Astrocyte (in vitro differentiated cells and primary cell): ENCODE results near the gene PHAX. TPM values are rescaled to one million over a fixed set of nuclear protein-coding genes. Genes with fewer than 3 reads are reported as not detected.

Experiments used
- DNase-seq: peaks from one replicate; pipeline ENCODE4 v3.0.0-alpha.2; 2010; ENCODE audit warnings: low read depth
- FAIRE-seq: peaks from 2 replicates; lab custom pipeline; 2011; peaks lifted over from hg19 to GRCh38; lab: Jason Lieb, UNC
- H2AFZ ChIP-seq: 2 replicates; pipeline ENCODE4 v1.6.0; 2012; ENCODE audit warnings: low read depth, low read length, inconsistent platforms
- H3K27ac ChIP-seq: 2 replicates; pipeline ENCODE4 v1.5.1; 2011; ENCODE audit warnings: low read depth, low read length, inconsistent platforms
- H3K27me3 ChIP-seq: 2 replicates; pipeline ENCODE4 v1.6.0; 2011; ENCODE audit warnings: low read length, inconsistent platforms; ENCODE audit not compliant: insufficient read depth
- H3K36me3 ChIP-seq: 2 replicates; pipeline ENCODE4 v1.5.1; 2011; ENCODE audit warnings: low read length, inconsistent platforms; ENCODE audit not compliant: insufficient read depth
- H3K4me1 ChIP-seq: 2 replicates; pipeline ENCODE4 v1.5.1; 2011; ENCODE audit warnings: low read length, inconsistent platforms; ENCODE audit not compliant: insufficient read depth
- H3K4me2 ChIP-seq: 2 replicates; pipeline ENCODE4 v1.6.0; 2012; ENCODE audit warnings: low read length, inconsistent platforms
- H3K4me3 ChIP-seq: 2 replicates; pipeline ENCODE4 v1.5.1; 2011; ENCODE audit warnings: low read depth, mild to moderate bottlenecking, low read length, inconsistent platforms; ENCODE audit not compliant: insufficient read depth
- H3K79me2 ChIP-seq: 2 replicates; pipeline ENCODE4 v1.6.0; 2012; ENCODE audit warnings: mild to moderate bottlenecking, low read length, inconsistent platforms; ENCODE audit not compliant: insufficient read depth
- H3K9ac ChIP-seq: 2 replicates; pipeline ENCODE4 v1.6.0; 2012; ENCODE audit warnings: mild to moderate bottlenecking, low read length, inconsistent platforms
- H3K9me3 ChIP-seq: 2 replicates; pipeline ENCODE4 v1.5.1; 2012; ENCODE audit warnings: low read depth, mild to moderate bottlenecking, low read length, inconsistent platforms; ENCODE audit not compliant: insufficient read depth
- H4K20me1 ChIP-seq: 2 replicates; pipeline ENCODE4 v1.6.0; 2012; ENCODE audit warnings: low read length, inconsistent platforms; ENCODE audit not compliant: insufficient read depth
- H3K27ac Mint-ChIP-seq: one replicate; pipeline ENCODE4 v1.8.0; 2021; ENCODE audit warnings: mild to moderate bottlenecking, mixed read lengths; ENCODE audit not compliant: unreplicated experiment
- H3K27me3 Mint-ChIP-seq: one replicate; pipeline ENCODE4 v1.8.0; 2021; ENCODE audit warnings: low read depth, mixed read lengths; ENCODE audit not compliant: unreplicated experiment
- H3K36me3 Mint-ChIP-seq: one replicate; pipeline ENCODE4 v1.8.0; 2021; ENCODE audit warnings: low read depth, mixed read lengths; ENCODE audit not compliant: unreplicated experiment
- H3K4me1 Mint-ChIP-seq: one replicate; pipeline ENCODE4 v1.8.0; 2021; ENCODE audit warnings: low read depth, mixed read lengths; ENCODE audit not compliant: unreplicated experiment
- H3K4me3 Mint-ChIP-seq: one replicate; pipeline ENCODE4 v1.8.0; 2021; ENCODE audit warnings: mild to moderate bottlenecking, moderate library complexity, mixed read lengths; ENCODE audit not compliant: unreplicated experiment
- H3K9me3 Mint-ChIP-seq: one replicate; pipeline ENCODE4 v1.8.0; 2021; ENCODE audit warnings: mild to moderate bottlenecking, mixed read lengths; ENCODE audit not compliant: unreplicated experiment
- EZH2 ChIP-seq: IDR thresholded peaks from 2 replicates; pipeline ENCODE4 v1.6.1; 2012; ENCODE audit warnings: mild to moderate bottlenecking, low read length, inconsistent platforms; ENCODE audit not compliant: insufficient read depth
- total RNA-seq: library from RNA; stranded (reverse); gene quantifications from 2 replicates; pipeline ENCODE4 v1.2.1, GENCODE V29; 2021
- TF ChIP-seq, protein P1 (sequence below): IDR thresholded peaks from 2 replicates; pipeline ENCODE4 v1.5.1; 2011; ENCODE audit warnings: low read depth, mild to moderate bottlenecking, inconsistent platforms, low read length, moderate library complexity; ENCODE audit not compliant: insufficient read depth

Gene PHAX
- total RNA-seq, 1 donor from 2014 or later, result 58.1 TPM

DNA sequence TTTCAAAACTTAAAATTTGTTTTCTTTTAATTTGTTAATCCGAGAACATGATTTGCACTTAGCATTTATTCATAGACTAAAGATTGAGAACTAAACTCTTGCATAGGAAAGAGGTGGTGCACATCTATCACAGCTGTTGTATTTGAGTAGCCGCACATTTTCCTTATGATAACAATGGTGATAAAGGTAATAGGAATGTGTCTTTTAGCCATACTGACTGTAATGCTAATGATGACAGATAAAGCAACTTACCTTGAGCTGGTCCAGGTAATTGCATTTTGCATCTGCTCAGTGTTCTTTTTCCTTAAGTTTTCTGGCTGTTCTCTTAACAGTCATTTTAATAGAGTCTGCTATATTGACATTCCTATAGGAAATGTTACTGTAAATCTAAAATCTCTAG, 19.0 kb downstream of the PHAX start:
- Histone ChIP-seq H3K9me3 (no peaks in the 10 kb centered on the region), H3K27me3 (no peaks in the 10 kb centered on the region), H4K20me1 (peaks cover 20% of the 10 kb centered on the region), H3K36me3 (peaks cover 15% of the 10 kb centered on the region), H2AFZ (no peak overlapping the region), H3K4me1 (peaks cover 11% of the 10 kb centered on the region), H3K79me2 (peaks cover 41% of the 10 kb centered on the region), H3K4me2 (no peak overlapping the region), H3K27ac (no peak overlapping the region), H3K4me3 (no peak overlapping the region), H3K9ac (no peak overlapping the region)
- DNase-seq (peak; percentile 12), FAIRE-seq (peak; percentile 32)
- H3K4me3 Mint-ChIP-seq, result no peak overlapping the region
- H3K9me3 Mint-ChIP-seq, result no peaks in the 10 kb centered on the region
- H3K36me3 Mint-ChIP-seq, result peaks cover 7% of the 10 kb centered on the region
- no peak for TF ChIP-seq EZH2
- TF ChIP-seq, protein P1, sequence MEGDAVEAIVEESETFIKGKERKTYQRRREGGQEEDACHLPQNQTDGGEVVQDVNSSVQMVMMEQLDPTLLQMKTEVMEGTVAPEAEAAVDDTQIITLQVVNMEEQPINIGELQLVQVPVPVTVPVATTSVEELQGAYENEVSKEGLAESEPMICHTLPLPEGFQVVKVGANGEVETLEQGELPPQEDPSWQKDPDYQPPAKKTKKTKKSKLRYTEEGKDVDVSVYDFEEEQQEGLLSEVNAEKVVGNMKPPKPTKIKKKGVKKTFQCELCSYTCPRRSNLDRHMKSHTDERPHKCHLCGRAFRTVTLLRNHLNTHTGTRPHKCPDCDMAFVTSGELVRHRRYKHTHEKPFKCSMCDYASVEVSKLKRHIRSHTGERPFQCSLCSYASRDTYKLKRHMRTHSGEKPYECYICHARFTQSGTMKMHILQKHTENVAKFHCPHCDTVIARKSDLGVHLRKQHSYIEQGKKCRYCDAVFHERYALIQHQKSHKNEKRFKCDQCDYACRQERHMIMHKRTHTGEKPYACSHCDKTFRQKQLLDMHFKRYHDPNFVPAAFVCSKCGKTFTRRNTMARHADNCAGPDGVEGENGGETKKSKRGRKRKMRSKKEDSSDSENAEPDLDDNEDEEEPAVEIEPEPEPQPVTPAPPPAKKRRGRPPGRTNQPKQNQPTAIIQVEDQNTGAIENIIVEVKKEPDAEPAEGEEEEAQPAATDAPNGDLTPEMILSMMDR, result no peak
- no peak overlapping the region for H3K27ac Mint-ChIP-seq
- peaks cover 13% of the 10 kb centered on the region for H3K4me1 Mint-ChIP-seq
- no peaks in the 10 kb centered on the region for H3K27me3 Mint-ChIP-seq

DNA sequence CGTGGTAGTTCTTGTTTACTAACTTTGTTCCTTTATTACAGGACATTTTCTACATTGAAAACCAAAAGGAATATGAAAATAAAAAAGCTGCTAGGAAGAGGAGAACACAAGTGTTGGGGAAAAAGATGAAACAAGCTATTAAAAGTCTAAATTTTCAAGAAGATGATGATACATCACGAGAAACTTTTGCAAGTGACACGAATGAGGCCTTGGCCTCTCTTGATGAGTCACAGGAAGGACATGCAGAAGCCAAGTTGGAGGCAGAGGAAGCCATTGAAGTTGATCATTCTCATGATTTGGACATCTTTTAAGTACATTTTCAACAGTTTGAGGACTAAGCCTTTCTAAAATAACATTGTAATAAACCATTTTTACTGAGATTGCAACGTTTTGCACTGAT, 23.8 kb downstream of the PHAX start:
- Mint-ChIP-seq H3K4me3 (peak overlapping the region; percentile 70), H3K4me1 (peaks cover 20% of the 10 kb centered on the region), H3K27me3 (no peaks in the 10 kb centered on the region), H3K36me3 (peaks cover 8% of the 10 kb centered on the region), H3K9me3 (no peaks in the 10 kb centered on the region), H3K27ac (peak overlapping the region; percentile 95)
- H3K27me3 ChIP-seq, result no peaks in the 10 kb centered on the region
- peaks cover 3% of the 10 kb centered on the region for H4K20me1 ChIP-seq
- H3K4me3 ChIP-seq, result peak overlapping the region; percentile 2
- TF ChIP-seq EZH2, result no peak
- TF ChIP-seq, protein P1, result no peak
- H3K27ac ChIP-seq, result peak overlapping the region; percentile 75
- H3K79me2 ChIP-seq, result peaks cover 3% of the 10 kb centered on the region
- no peak overlapping the region for H2AFZ ChIP-seq
- peaks cover 7% of the 10 kb centered on the region for H3K36me3 ChIP-seq
- no peaks in the 10 kb centered on the region for H3K9me3 ChIP-seq
- peak overlapping the region; percentile 51 for H3K9ac ChIP-seq
- peak; percentile 88 for DNase-seq
- peak; percentile 90 for FAIRE-seq
- peak overlapping the region; percentile 74 for H3K4me2 ChIP-seq
- peaks cover 12% of the 10 kb centered on the region for H3K4me1 ChIP-seq

- H3K4me3 ChIP-seq, result no peak overlapping the region
- no peaks in the 10 kb centered on the region for H3K9me3 ChIP-seq
- no peak overlapping the region for H3K4me2 ChIP-seq
- no peak overlapping the region for H3K27ac ChIP-seq
- Mint-ChIP-seq H3K9me3 (no peaks in the 10 kb centered on the region), H3K27ac (no peak overlapping the region), H3K4me3 (no peak overlapping the region), H3K27me3 (no peaks in the 10 kb centered on the region), H3K36me3 (peaks cover 8% of the 10 kb centered on the region), H3K4me1 (peaks cover 18% of the 10 kb centered on the region)
- DNase-seq (no peak), FAIRE-seq (no peak)
- TF ChIP-seq, protein P1, result no peak
- TF ChIP-seq EZH2, result no peak
- H3K9ac ChIP-seq, result no peak overlapping the region
- H3K36me3 ChIP-seq, result peaks cover 4% of the 10 kb centered on the region
- no peak overlapping the region for H2AFZ ChIP-seq
- no peaks in the 10 kb centered on the region for H3K79me2 ChIP-seq
- H3K27me3 ChIP-seq, result no peaks in the 10 kb centered on the region
- H4K20me1 ChIP-seq, result no peaks in the 10 kb centered on the region
- peaks cover 12% of the 10 kb centered on the region for H3K4me1 ChIP-seq
Measured at GRCh38 chr5:126628102-126628501, 27.4 kb downstream of the PHAX start.
